ENCODE results near the gene AMN1. TPM values are rescaled to one million over a fixed set of nuclear protein-coding genes. Genes with fewer than 3 reads are reported as not detected.
"Not testable (repeated sequence)": the region's sequence is repeated elsewhere in the genome, so short reads cannot be mapped to it uniquely, and the experiment has no call there.

The AMN1 gene
- polyA plus RNA-seq, 4 donors = 1.3 to 8.6 (median 5.8) TPM

DNA sequence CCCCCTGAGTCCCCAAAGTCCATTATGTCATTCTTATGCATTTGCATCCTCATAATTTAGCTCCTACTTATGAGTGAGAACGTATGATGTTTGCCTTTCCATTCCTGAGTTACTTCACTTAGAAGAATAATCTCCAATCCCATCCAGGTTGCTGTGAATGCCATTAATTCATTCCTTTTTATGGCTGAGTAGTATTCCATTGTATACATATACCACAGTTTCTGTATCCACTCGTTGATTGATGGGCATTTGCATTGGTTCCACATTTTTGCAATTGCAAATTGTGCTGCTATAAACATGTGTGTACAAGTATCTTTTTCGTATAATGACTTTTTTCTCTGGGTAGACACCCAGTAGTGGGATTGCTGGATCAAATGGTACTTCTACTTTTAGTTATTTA is 38.9 kb downstream of the AMN1 start:
- not testable (repeated sequence) for DNase-seq

DNA sequence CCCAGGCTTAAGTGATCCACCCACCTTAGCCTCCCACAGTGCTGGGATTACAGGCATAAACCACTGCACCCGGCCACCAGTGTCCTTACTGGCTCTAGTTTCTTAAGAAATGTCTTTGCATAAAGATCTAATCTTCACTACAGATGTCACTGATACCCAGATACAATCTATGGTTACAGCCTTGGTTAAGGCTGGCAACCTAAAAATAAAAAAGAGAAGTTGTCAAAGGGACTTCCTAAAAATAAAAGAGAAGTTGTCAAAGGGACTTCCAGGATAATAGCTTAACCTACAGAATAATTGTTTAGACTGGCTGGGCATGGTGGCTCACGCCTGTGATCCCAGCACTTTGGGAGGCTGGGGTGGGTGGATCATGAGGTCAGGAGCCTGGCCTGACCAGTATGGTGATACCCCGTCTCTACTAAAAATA is 41.7 kb downstream of the AMN1 start:
- Histone ChIP-seq H3K4me3 (ENCODE audit: low read depth in 1 of 3, low read length in 3 of 3) (no peak overlapping the region), H3K36me3 (ENCODE audit: control insufficient read depth in 3 of 3, insufficient read depth in 2 of 3, low read depth in 1 of 3, low read length in 3 of 3) (peaks cover 0 to 23% (median 0%) of the 10 kb centered on the region in 3 donors), H3K4me1 (ENCODE audit: control insufficient read depth in 3 of 3, insufficient read depth in 2 of 3, low read depth in 1 of 3, low read length in 2 of 3) (no peaks in the 10 kb centered on the region), H3K27me3 (ENCODE audit: control insufficient read depth in 3 of 3, insufficient read depth in 3 of 3, low read length in 3 of 3) (no peaks in the 10 kb centered on the region), H3K9me3 (ENCODE audit: control insufficient read depth in 2 of 2, insufficient read depth in 1 of 2, low read depth in 1 of 2, low read length in 1 of 2) (peaks cover 0 to 58% of the 10 kb centered on the region in 2 donors), H3K27ac (ENCODE audit: low read depth in 1 of 3, low read length in 2 of 3) (no peak overlapping the region)
- FAIRE-seq (no peak), DNase-seq (no peak)
- 81 to 92% (median 82%) methylated on average over 3 of the region's 3 CpGs for whole genome bisulfite sequencing, 3 donors

More for the DNA sequence above, 38.9 kb downstream of the AMN1 start:
- H3K27me3 ChIP-seq (ENCODE audit: control insufficient read depth in 3 of 3, insufficient read depth in 3 of 3, low read length in 3 of 3); H3K4me1 ChIP-seq (ENCODE audit: control insufficient read depth in 3 of 3, insufficient read depth in 2 of 3, low read depth in 1 of 3, low read length in 2 of 3); H3K4me3 ChIP-seq (ENCODE audit: low read depth in 1 of 3, low read length in 3 of 3); FAIRE-seq; H3K27ac ChIP-seq (ENCODE audit: low read depth in 1 of 3, low read length in 2 of 3): not testable (repeated sequence)
- WGBS, 3 donors = 95 to 99% (median 96%) methylated on average over 3 of the region's 3 CpGs
- H3K36me3 ChIP-seq (ENCODE audit: control insufficient read depth in 3 of 3, insufficient read depth in 2 of 3, low read depth in 1 of 3, low read length in 3 of 3) = peaks cover 0 to 24% (median 0%) of the 10 kb centered on the region in 3 donors
- peaks cover 0 to 42% of the 10 kb centered on the region in 2 donors for H3K9me3 ChIP-seq (ENCODE audit: control insufficient read depth in 2 of 2, insufficient read depth in 1 of 2, low read depth in 1 of 2, low read length in 1 of 2)

DNA sequence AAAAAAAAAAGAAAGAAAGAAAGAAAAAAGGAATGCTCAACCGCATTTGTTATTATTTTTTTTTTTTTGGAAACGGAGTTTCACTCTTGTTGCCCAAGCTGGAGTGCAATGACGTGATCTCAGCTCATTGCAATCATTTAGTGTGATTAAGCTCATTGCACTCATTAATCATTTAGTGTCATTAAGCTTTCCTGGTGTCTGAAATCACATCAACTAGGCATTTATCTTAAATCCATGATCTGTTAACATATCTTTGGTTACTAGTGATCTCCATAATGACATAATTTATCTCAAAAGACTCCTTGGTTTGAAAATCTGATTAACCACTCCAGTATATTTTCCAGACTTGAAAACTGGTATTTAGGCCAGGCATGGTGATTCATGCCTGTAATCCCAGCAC is 43.0 kb downstream of the AMN1 start:
- Histone ChIP-seq H3K36me3 (ENCODE audit: control insufficient read depth in 3 of 3, insufficient read depth in 2 of 3, low read depth in 1 of 3, low read length in 3 of 3) (peaks cover 0 to 23% (median 0%) of the 10 kb centered on the region in 3 donors), H3K27me3 (ENCODE audit: control insufficient read depth in 3 of 3, insufficient read depth in 3 of 3, low read length in 3 of 3) (no peaks in the 10 kb centered on the region), H3K4me3 (ENCODE audit: low read depth in 1 of 3, low read length in 3 of 3) (no peak overlapping the region), H3K9me3 (ENCODE audit: control insufficient read depth in 2 of 2, insufficient read depth in 1 of 2, low read depth in 1 of 2, low read length in 1 of 2) (peaks cover 0 to 55% of the 10 kb centered on the region in 2 donors), H3K27ac (ENCODE audit: low read depth in 1 of 3, low read length in 2 of 3) (no peak overlapping the region), H3K4me1 (ENCODE audit: control insufficient read depth in 3 of 3, insufficient read depth in 2 of 3, low read depth in 1 of 3, low read length in 2 of 3) (no peaks in the 10 kb centered on the region)
- DNase-seq = no peak
- FAIRE-seq = no peak
- WGBS, 3 donors = 84 to 97% (median 84%) methylated on average over 3 of the region's 3 CpGs

DNA sequence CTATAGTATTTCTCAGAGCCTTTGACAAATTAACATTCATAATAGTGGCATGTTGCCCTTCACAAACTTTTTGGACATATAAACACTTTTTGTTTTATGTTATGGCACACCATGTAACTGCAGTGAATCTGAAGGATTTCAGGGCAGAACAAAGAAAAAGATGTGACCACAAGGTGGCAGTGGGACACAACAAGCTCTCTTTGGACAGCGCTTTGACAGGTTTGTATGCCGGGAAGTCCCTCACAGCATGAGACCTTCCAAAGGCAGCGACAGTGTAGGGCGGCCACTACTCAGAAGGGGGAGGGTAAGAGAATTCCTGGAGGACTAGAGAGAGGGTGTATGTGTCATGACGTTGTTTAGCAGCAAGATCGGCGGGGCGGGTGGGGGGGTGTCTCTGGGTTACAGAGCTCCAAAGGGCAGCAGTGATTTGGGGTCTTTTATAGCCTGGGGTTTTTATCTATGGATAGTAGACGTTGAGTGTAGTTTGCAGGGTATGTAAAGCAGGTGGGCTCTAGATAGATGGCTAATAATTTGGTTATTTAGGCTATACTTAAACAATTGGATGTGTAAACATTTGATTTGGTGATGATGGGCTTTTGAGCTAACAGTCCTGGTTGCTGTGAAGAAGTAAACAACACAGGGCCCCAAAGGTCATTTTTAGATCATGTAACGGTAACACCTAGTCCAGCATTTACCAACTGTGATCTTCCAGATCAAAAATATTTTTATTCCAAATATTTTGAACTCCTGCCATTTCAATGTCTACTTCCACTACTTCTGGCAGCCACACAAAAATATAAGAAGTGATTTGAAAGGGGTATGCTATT is 46.5 kb downstream of the AMN1 start:
- 54 to 64% (median 62%) methylated on average over 10 of the region's 10 CpGs for whole genome bisulfite sequencing, 3 donors
- DNase-seq = peak; percentile 83 to 84
- no peak for FAIRE-seq
- H3K27me3 ChIP-seq (ENCODE audit: control insufficient read depth in 3 of 3, insufficient read depth in 3 of 3, low read length in 3 of 3) = no peaks in the 10 kb centered on the region
- peaks cover 0 to 43% of the 10 kb centered on the region in 2 donors for H3K9me3 ChIP-seq (ENCODE audit: control insufficient read depth in 2 of 2, insufficient read depth in 1 of 2, low read depth in 1 of 2, low read length in 1 of 2)
- no peaks in the 10 kb centered on the region for H3K4me1 ChIP-seq (ENCODE audit: control insufficient read depth in 3 of 3, insufficient read depth in 2 of 3, low read depth in 1 of 3, low read length in 2 of 3)
- H3K27ac ChIP-seq (ENCODE audit: low read depth in 1 of 3, low read length in 2 of 3) = no peak overlapping the region
- H3K4me3 ChIP-seq (ENCODE audit: low read depth in 1 of 3, low read length in 3 of 3) = no peak overlapping the region
- H3K36me3 ChIP-seq (ENCODE audit: control insufficient read depth in 3 of 3, insufficient read depth in 2 of 3, low read depth in 1 of 3, low read length in 3 of 3) = peaks cover 0 to 16% (median 0%) of the 10 kb centered on the region in 3 donors

DNA sequence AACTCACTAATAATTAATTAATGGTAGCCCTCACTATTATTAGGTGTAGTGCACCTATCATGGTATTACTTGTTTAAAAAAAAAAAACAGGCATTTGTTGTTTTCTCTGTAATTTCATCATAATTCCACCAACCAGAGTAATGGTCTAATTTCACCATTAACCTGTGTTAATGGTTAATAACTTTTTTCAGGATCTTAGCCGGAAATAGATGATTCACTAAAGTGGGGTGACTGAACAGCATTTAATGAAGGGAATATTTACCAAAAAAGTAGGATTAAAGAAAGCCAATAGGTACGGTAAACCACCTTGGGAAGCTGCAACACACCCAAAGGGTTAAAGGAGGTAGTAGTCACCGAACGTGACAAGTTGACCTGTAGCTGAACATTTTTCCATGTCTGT is 56.3 kb downstream of the AMN1 start:
- WGBS, 3 donors = 96 to 98% (median 96%) methylated on average over 4 of the region's 4 CpGs
- Histone ChIP-seq H3K9me3 (ENCODE audit: control insufficient read depth in 2 of 2, insufficient read depth in 1 of 2, low read depth in 1 of 2, low read length in 1 of 2) (peaks cover 0 to 11% of the 10 kb centered on the region in 2 donors), H3K36me3 (ENCODE audit: control insufficient read depth in 3 of 3, insufficient read depth in 2 of 3, low read depth in 1 of 3, low read length in 3 of 3) (peaks cover 0 to 7% (median 1%) of the 10 kb centered on the region in 3 donors), H3K4me1 (ENCODE audit: control insufficient read depth in 3 of 3, insufficient read depth in 2 of 3, low read depth in 1 of 3, low read length in 2 of 3) (no peaks in the 10 kb centered on the region), H3K4me3 (ENCODE audit: low read depth in 1 of 3, low read length in 3 of 3) (no peak overlapping the region), H3K27ac (ENCODE audit: low read depth in 1 of 3, low read length in 2 of 3) (no peak overlapping the region), H3K27me3 (ENCODE audit: control insufficient read depth in 3 of 3, insufficient read depth in 3 of 3, low read length in 3 of 3) (no peaks in the 10 kb centered on the region)
- FAIRE-seq (no peak), DNase-seq (no peak)

DNA sequence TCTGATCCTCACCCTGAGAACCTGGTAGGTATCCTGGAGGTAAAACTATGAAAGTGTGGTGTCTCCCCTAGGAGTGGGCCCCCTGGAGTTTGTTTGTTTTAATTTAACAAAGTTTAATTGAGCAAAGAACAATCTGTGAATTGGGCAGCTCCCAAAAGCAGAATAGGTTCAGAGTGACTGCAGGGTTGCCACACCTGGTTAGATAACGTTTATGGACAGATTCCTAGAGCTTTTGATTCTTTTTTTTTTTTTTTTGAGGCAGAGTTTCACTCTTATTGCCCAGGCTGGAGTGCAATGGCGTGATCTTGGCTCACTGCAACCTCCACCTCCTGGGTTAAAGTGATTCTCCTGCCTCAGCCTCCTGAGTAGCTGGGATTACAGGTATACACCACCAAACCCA is 59.2 kb downstream of the AMN1 start:
- peaks cover 0 to 20% of the 10 kb centered on the region in 2 donors for H3K9me3 ChIP-seq (ENCODE audit: control insufficient read depth in 2 of 2, insufficient read depth in 1 of 2, low read depth in 1 of 2, low read length in 1 of 2)
- not testable (repeated sequence) for H3K36me3 ChIP-seq (ENCODE audit: control insufficient read depth in 3 of 3, insufficient read depth in 2 of 3, low read depth in 1 of 3, low read length in 3 of 3); H3K27me3 ChIP-seq (ENCODE audit: control insufficient read depth in 3 of 3, insufficient read depth in 3 of 3, low read length in 3 of 3); H3K4me1 ChIP-seq (ENCODE audit: control insufficient read depth in 3 of 3, insufficient read depth in 2 of 3, low read depth in 1 of 3, low read length in 2 of 3); H3K4me3 ChIP-seq (ENCODE audit: low read depth in 1 of 3, low read length in 3 of 3); H3K27ac ChIP-seq (ENCODE audit: low read depth in 1 of 3, low read length in 2 of 3); FAIRE-seq; DNase-seq
- whole genome bisulfite sequencing, 3 donors = 74 to 90% (median 77%) methylated on average over 2 of the region's 2 CpGs

DNA sequence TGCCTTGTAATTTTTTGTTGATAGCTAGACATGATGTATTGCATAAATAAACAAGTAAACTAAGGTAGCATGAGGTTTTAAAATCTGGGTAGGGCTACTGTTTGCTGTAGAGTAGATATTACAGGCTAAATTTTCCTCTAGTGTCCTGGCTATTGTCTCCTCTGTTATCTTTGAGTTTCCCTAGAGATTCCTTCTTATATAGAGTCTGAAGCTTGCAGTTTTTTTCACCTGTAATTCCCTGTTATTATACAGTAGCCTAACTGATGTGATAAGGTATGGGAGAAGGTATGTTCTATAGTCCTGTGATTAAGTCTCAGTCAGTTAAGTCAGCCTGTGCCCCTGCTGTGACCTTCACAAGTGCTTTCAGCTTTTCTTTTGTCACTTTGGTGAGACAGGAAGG is 59.8 kb downstream of the AMN1 start:
- H3K27me3 ChIP-seq (ENCODE audit: control insufficient read depth in 3 of 3, insufficient read depth in 3 of 3, low read length in 3 of 3) = no peaks in the 10 kb centered on the region
- peaks cover 0 to 20% of the 10 kb centered on the region in 2 donors for H3K9me3 ChIP-seq (ENCODE audit: control insufficient read depth in 2 of 2, insufficient read depth in 1 of 2, low read depth in 1 of 2, low read length in 1 of 2)
- no peaks in the 10 kb centered on the region for H3K4me1 ChIP-seq (ENCODE audit: control insufficient read depth in 3 of 3, insufficient read depth in 2 of 3, low read depth in 1 of 3, low read length in 2 of 3)
- DNase-seq (no peak), FAIRE-seq (no peak)
- no peak overlapping the region for H3K27ac ChIP-seq (ENCODE audit: low read depth in 1 of 3, low read length in 2 of 3)
- H3K36me3 ChIP-seq (ENCODE audit: control insufficient read depth in 3 of 3, insufficient read depth in 2 of 3, low read depth in 1 of 3, low read length in 3 of 3) = peaks cover 0 to 2% (median 1%) of the 10 kb centered on the region in 3 donors
- no peak overlapping the region for H3K4me3 ChIP-seq (ENCODE audit: low read depth in 1 of 3, low read length in 3 of 3)

DNA sequence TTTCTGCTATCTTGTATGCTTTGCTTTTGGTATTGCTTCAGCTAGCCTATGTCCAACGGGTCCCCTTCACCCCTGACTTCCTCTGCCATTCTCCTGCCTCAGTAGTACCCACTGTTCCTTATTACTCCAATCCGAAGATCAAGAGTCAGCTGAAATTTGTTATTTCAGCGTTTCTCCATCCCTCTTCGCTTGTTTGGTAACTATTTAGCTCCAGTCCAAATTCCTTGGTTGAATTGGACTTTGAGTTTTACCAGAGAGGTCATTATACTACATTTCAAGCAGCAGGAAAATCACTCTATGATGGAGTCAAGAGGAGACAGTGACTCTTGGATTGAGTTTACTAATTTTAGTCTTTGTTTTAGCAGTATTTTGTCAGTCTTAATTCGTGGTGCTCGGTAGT is 64.8 kb downstream of the AMN1 start:
- Histone ChIP-seq H3K27ac (ENCODE audit: low read depth in 1 of 3, low read length in 2 of 3) (no peak overlapping the region), H3K36me3 (ENCODE audit: control insufficient read depth in 3 of 3, insufficient read depth in 2 of 3, low read depth in 1 of 3, low read length in 3 of 3) (peaks cover 0 to 6% (median 3%) of the 10 kb centered on the region in 3 donors), H3K9me3 (ENCODE audit: control insufficient read depth in 2 of 2, insufficient read depth in 1 of 2, low read depth in 1 of 2, low read length in 1 of 2) (peaks cover 0 to 14% of the 10 kb centered on the region in 2 donors), H3K4me3 (ENCODE audit: low read depth in 1 of 3, low read length in 3 of 3) (no peak overlapping the region), H3K4me1 (ENCODE audit: control insufficient read depth in 3 of 3, insufficient read depth in 2 of 3, low read depth in 1 of 3, low read length in 2 of 3) (peaks cover 0 to 4% (median 0%) of the 10 kb centered on the region in 3 donors), H3K27me3 (ENCODE audit: control insufficient read depth in 3 of 3, insufficient read depth in 3 of 3, low read length in 3 of 3) (no peaks in the 10 kb centered on the region)
- WGBS, 3 donors = 64 to 79% (median 66%) methylated on average over 6 of the region's 6 CpGs
- no peak for FAIRE-seq
- DNase-seq = peak; percentile 51 to 53

All from small intestine (tissue), 7 donors.